ENCODE results near the gene PPP1R14C.

DNA sequence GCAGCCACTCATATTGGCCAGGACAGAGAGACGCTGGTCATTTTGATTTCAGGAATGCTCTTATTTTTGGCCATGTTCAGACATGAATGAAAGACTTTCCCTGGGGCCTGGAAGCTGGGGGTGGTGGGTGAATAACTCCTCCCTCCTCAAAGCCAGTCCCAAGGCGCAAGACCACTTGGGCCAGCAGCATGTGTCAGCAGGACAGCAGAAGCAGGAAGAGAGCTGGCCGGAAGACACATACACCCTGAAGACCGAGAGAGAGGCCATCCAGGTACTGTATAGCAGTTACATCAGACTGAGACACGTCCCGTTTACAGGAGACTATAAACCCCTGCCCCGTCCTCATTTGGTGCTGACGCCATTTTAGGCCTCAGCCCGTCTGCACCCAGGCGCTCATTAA, 44.7 kb upstream of the PPP1R14C start:
- no peak for TF ChIP-seq EZH2 (IDR thresholded peaks at IDR 0.05; ENCODE audit: borderline replicate concordance, low read length)
- TF ChIP-seq, protein P1, sequence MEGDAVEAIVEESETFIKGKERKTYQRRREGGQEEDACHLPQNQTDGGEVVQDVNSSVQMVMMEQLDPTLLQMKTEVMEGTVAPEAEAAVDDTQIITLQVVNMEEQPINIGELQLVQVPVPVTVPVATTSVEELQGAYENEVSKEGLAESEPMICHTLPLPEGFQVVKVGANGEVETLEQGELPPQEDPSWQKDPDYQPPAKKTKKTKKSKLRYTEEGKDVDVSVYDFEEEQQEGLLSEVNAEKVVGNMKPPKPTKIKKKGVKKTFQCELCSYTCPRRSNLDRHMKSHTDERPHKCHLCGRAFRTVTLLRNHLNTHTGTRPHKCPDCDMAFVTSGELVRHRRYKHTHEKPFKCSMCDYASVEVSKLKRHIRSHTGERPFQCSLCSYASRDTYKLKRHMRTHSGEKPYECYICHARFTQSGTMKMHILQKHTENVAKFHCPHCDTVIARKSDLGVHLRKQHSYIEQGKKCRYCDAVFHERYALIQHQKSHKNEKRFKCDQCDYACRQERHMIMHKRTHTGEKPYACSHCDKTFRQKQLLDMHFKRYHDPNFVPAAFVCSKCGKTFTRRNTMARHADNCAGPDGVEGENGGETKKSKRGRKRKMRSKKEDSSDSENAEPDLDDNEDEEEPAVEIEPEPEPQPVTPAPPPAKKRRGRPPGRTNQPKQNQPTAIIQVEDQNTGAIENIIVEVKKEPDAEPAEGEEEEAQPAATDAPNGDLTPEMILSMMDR (conservative IDR thresholded peaks at IDR 0.05 in 1 of 2, IDR thresholded peaks at IDR 0.05 in 1 of 2; ENCODE audit: extremely low read depth in 1 of 2, insufficient read depth in 1 of 2, low read depth in 1 of 2, low read length in 2 of 2) = no peak
